Measurements from ENCODE around the gene TIPRL. TPM values are rescaled to one million over a fixed set of nuclear protein-coding genes. Genes with fewer than 3 reads are reported as not detected.

Gene TIPRL
- total and polyA plus RNA-seq, 2 of the 8 experiments (the other 6 are each of a cell fraction or from before 2014, with no cell fraction given) = 8.1 to 27.4 TPM

- WGBS, 2 experiments (ENCODE audit: extremely low coverage in 1 of 2, insufficient coverage in 1 of 2, insufficient read length in 1 of 2, insufficient replicate concordance in 2 of 2, low coverage in 1 of 2, low lambda C conversion rate in 2 of 2, missing lambda C conversion rate in 1 of 2) = 90% methylated on average over 4 of the region's 4 CpGs; no CpG with 5 or more reads in 1 of the 2 experiments
- no peaks in the 10 kb centered on the region for H4K20me1 ChIP-seq (replicated peaks in 1 of 2; ENCODE audit: control insufficient read depth in 1 of 2, insufficient read depth in 2 of 2, low read length in 2 of 2)
- POLR2A ChIA-PET (ENCODE audit: partially characterized antibody) = no interaction called here
These were observed 37.4 kb downstream of the TIPRL start for GRCh38 chr1:168216171-168216570.

More at GRCh38 chr1:168216171-168216570, 37.4 kb downstream of the TIPRL start:
- no peaks in the 10 kb centered on the region for H3K23me2 ChIP-seq (ENCODE audit: low read depth, low read length)
- H3K4me3 ChIP-seq (ENCODE audit: extremely low read depth in 1 of 4, insufficient read depth in 2 of 4, low read depth in 3 of 4, low read length in 4 of 4) = no peak overlapping the region
- no peak overlapping the region for H2BK15ac ChIP-seq (ENCODE audit: low read length)
- H3K9ac ChIP-seq (replicated peaks in 1 of 4; ENCODE audit: extremely low read depth in 1 of 4, low read depth in 3 of 4, low read length in 3 of 4) = no peak overlapping the region
- peaks cover 10 to 12% of the 10 kb centered on the region in 2 experiments for H3K9me3 ChIP-seq (ENCODE audit: insufficient read depth in 2 of 2, low read depth in 1 of 2, low read length in 1 of 2)
- no peak overlapping the region for H4K8ac ChIP-seq (ENCODE audit: extremely low read depth, insufficient read depth, low read length)
- no peak overlapping the region for H4K5ac ChIP-seq (ENCODE audit: insufficient read length, low read depth, low read length)
- H2BK20ac ChIP-seq (ENCODE audit: low read length) = no peak overlapping the region
- no peak overlapping the region for H3K4ac ChIP-seq (replicated peaks; ENCODE audit: insufficient read length, low read depth, low read length)
- H3K79me1 ChIP-seq (ENCODE audit: low read depth, low read length) = no peaks in the 10 kb centered on the region
- peaks cover 0 to 5% (median 4%) of the 10 kb centered on the region in 4 experiments; a peak in 3 of 7 replicates for H3K4me1 ChIP-seq (replicated peaks in 1 of 4; ENCODE audit: control insufficient read depth in 3 of 4, insufficient read depth in 4 of 4, low read length in 3 of 4)
- H3K14ac ChIP-seq (ENCODE audit: insufficient read length) = no peak overlapping the region
- no peaks in the 10 kb centered on the region for H3K79me2 ChIP-seq (ENCODE audit: control insufficient read depth in 1 of 2, insufficient read depth in 2 of 2, low read length in 2 of 2)
- H3K18ac ChIP-seq (ENCODE audit: extremely low read depth, low read length) = no peak overlapping the region
- H2AK5ac ChIP-seq (ENCODE audit: low read depth, low read length) = no peak overlapping the region
- no peaks in the 10 kb centered on the region for H3K36me3 ChIP-seq (ENCODE audit: control insufficient read depth in 2 of 4, insufficient read depth in 4 of 4, low read length in 3 of 4)
- no peak overlapping the region for H3K23ac ChIP-seq (ENCODE audit: insufficient read length)
- CTCF ChIA-PET (ENCODE audit: partially characterized antibody) = no interaction called here
- no peak overlapping the region for H3K27ac ChIP-seq (ENCODE audit: low read depth, low read length)
- no peak overlapping the region for H2BK12ac ChIP-seq (ENCODE audit: low read depth, low read length)
- H4K91ac ChIP-seq (replicated peaks; ENCODE audit: insufficient read length, low read length) = no peak overlapping the region
- no peak overlapping the region for H2BK120ac ChIP-seq (replicated peaks; ENCODE audit: low read depth, low read length)
- FAIRE-seq (no peak), DNase-seq (ENCODE audit: low read depth in 1 of 2, low spot score in 2 of 2) (no peak)
- H3K4me2 ChIP-seq (ENCODE audit: insufficient read depth in 1 of 2, low read depth in 2 of 2, low read length in 2 of 2) = no peak overlapping the region
- no peak overlapping the region for H3K56ac ChIP-seq (replicated peaks; ENCODE audit: insufficient read length, low read depth, low read length)
- H3K27me3 ChIP-seq (replicated peaks in 1 of 4; ENCODE audit: control insufficient read depth in 3 of 4, extremely low read depth in 1 of 4, insufficient read depth in 3 of 4, low read length in 3 of 4) = no peaks in the 10 kb centered on the region
- no peak overlapping the region for H2AFZ ChIP-seq (ENCODE audit: low read length)
- no peak for TF ChIP-seq RXRA (IDR thresholded peaks at IDR 0.05; ENCODE audit: insufficient read depth, low read depth, low read length)
- H2BK5ac ChIP-seq (ENCODE audit: low read depth, low read length) = no peak overlapping the region
